ENCODE measurements around the gene DGKB.

The DGKB gene

DNA sequence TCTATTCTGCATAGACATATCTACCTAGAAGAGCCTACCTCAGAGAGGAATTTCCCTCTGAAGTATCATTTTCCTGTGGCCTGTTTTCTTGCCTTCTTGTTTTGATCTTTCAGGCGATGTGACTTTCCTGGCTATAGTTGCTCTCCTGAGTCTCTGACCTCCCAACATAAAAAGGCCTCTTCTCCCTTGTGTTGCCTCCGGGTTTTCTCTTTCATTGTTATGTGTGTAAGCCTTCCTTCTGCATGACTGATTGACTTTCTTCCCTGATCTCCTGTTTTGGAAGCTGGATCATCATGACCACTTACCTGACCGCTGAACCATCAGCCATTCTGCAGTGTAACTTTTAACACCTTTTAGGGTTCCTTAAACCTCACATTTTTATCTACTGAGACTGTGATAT lies 471.6 kb downstream of the DGKB start:
- DNase-seq: no peak

DNA sequence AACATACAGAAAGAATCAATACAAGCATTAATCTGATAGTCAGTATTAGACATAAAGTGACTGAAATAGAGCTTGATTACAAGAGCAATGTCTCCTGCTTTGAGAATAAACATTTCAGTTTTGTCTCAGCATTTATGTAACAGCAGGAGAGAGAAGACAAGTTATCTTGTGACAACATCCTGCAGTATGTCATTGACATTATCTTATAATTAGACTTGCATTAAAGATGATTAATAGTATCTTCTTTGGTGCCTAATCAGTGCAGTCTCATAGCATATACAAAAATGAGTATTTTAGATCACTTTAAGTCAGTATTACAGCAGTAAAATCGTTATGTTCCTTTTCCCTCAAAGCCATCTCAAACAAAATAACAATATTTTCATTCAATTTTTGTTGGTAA lies 477.0 kb downstream of the DGKB start:
- DNase-seq: no peak

- no peak for DNase-seq
Observed at GRCh38 chr7:14424675-14425074, 477.9 kb downstream of the DGKB start.

- no peak for DNase-seq
Observed at GRCh38 chr7:14420768-14421167, 481.8 kb downstream of the DGKB start.

GRCh38 chr7:14419531-14419930 lies 483.0 kb downstream of the DGKB start:
- no peak for DNase-seq

- no peak for DNase-seq
Observed at GRCh38 chr7:14418633-14419032, 483.9 kb downstream of the DGKB start.

GRCh38 chr7:14414274-14414986 lies 488.1 kb downstream of the DGKB start:
- DNase-seq: no peak

GRCh38 chr7:14407246-14408015 lies 495.1 kb downstream of the DGKB start:
- DNase-seq: no peak

- no peak for DNase-seq
Observed at GRCh38 chr7:14403587-14403986, 499.0 kb downstream of the DGKB start.

- DNase-seq: no peak
Observed at GRCh38 chr7:14400271-14400670, 502.3 kb downstream of the DGKB start.

DNA sequence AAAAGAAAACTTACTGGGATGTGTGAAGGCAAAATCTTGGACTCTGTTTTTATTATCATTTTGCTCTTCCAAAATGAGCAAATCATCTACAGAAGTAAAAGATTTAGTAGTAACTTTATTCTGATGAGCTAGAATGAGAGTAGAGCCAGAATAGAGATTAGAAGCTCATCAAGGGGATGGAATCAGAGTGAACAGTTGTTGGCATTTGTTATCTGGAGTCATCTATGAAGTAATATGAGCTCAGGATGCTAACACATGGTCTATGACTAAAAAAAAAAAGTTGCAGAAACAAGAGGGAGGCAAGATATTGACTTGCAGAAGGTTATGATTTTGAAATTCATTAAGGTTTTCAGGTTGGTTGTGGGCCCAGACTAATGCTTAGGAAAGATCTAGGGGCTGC lies 504.0 kb downstream of the DGKB start:
- DNase-seq: no peak

GRCh38 chr7:14395860-14396259 lies 506.7 kb downstream of the DGKB start:
- no peak for DNase-seq

DNA sequence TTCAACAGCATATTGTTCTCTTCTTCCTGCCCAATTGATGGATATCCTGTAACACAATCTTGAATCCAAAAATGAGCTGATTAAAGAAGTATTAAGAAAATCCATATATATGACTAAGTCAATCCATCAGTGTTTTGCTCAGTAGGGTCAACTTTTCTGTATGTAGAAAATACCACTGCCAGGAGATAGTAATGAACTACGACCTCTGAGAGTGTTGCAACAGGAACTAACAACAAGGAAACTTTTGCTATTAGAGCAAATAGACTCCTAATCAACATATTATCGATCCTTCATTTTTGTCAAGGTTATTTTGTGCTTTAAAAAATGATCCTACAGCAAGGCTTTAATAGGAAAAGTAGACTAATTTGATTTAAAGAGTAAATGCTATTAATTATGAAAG lies 507.8 kb downstream of the DGKB start:
- no peak for DNase-seq

DNA sequence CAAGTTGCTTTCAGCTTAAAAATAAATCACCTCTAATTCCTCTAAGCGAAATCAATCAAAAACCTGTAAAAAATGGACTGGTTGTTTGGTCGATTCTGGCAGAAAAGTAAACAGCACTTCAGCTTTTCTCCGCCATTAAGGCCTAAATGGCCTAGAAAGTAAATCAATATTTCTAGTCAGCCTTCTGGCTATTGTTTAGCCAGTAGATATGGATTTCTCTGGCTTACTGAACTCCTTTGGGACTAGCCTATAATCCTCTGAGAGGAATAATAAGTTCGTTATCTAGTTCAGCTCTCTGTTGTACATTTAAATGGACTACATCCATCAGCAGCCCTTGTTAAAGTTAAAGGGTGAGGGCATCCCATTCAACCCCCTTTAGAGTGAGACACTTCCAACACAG lies 513.0 kb downstream of the DGKB start:
- DNase-seq: peak; percentile 100

DNA sequence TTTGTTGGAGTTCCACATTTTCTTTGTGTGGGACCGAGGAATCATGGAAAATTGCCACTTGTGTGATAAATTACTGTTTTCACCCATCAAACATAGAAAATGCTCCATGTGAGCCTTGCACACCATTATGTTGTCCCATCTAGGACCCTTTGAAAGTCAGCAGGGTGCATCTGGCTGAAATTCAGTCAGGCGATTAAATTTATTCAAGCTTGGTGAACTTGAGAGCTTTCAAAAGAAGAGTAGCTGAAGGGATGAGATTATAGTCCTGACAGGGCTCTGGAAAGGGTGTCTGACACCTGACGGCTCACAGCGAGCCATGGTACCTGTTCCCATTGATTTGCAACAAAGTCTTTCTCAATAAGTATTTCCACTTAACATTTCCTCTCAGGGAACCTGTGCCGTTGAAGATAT lies 513.4 kb downstream of the DGKB start:
- DNase-seq: peak; percentile 100

GRCh38 chr7:14385074-14385473 lies 517.5 kb downstream of the DGKB start:
- no peak for DNase-seq

- DNase-seq: no peak
Observed at GRCh38 chr7:14381936-14382335, 520.6 kb downstream of the DGKB start.

- DNase-seq: no peak
Observed at GRCh38 chr7:14381306-14381705, 521.2 kb downstream of the DGKB start.

- no peak for DNase-seq
Observed at GRCh38 chr7:14380881-14381280, 521.7 kb downstream of the DGKB start.

GRCh38 chr7:14377646-14378266 lies 524.8 kb downstream of the DGKB start:
- DNase-seq: no peak

- no peak for DNase-seq
Observed at GRCh38 chr7:14376711-14377110, 525.8 kb downstream of the DGKB start.

GRCh38 chr7:14375998-14376397 lies 526.6 kb downstream of the DGKB start:
- DNase-seq: no peak

DNA sequence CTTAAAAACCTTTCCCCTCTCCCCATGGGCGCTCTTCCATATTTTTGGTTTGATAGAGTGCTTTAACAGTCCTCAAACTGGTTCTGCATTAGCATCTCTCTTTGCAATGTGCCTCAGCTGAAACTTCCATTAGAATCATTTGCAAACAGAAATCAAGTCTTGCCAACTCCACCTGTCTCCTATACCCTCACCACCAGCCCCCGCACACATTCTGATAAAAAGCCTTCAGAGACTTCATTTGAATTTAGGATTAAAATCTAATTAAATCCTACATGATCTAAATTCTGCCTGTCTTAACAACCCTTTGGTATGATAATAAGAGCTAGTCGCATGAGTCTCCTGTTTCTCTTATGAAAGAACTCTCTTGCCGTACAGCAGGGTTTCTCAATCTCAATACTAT lies 528.2 kb downstream of the DGKB start:
- DNase-seq: no peak

DNA sequence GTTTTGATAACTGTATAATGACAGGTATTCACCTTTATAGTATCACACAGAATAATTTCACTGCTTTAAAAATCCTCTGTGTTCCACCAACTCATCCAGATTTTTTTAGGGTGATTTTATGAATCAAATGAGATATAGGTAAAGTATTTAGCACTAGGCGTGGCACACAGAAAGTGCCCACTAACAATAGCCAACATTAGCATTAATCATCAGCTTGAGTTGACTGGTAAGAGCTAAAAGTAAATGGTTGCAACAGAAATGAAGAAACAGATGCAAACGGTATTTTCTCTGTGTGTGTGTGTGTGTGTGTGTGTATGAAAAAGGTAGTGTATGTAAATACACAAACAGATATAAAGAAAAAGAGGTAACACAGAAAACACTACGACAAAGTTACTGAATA lies 534.3 kb downstream of the DGKB start:
- DNase-seq: no peak
